Measurements from ENCODE around the gene PCDHA10.

- TF ChIP-seq CTCF (IDR thresholded peaks at IDR 0.05 in 4 of 5, conservative IDR thresholded peaks at IDR 0.05 in 1 of 5) (no peak), POLR2A (IDR thresholded peaks at IDR 0.05) (no peak)
Observed at GRCh38 chr5:140875085-140876065, 19.7 kb downstream of the PCDHA10 start, which contains the start of gene PCDHA12.
